ENCODE results near the gene SPRN.

- TF ChIP-seq, protein P1, sequence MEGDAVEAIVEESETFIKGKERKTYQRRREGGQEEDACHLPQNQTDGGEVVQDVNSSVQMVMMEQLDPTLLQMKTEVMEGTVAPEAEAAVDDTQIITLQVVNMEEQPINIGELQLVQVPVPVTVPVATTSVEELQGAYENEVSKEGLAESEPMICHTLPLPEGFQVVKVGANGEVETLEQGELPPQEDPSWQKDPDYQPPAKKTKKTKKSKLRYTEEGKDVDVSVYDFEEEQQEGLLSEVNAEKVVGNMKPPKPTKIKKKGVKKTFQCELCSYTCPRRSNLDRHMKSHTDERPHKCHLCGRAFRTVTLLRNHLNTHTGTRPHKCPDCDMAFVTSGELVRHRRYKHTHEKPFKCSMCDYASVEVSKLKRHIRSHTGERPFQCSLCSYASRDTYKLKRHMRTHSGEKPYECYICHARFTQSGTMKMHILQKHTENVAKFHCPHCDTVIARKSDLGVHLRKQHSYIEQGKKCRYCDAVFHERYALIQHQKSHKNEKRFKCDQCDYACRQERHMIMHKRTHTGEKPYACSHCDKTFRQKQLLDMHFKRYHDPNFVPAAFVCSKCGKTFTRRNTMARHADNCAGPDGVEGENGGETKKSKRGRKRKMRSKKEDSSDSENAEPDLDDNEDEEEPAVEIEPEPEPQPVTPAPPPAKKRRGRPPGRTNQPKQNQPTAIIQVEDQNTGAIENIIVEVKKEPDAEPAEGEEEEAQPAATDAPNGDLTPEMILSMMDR (conservative IDR thresholded peaks at IDR 0.05) = no peak
- no peak for TF ChIP-seq EZH2 (IDR thresholded peaks at IDR 0.05; ENCODE audit: low read depth)
Measured at GRCh38 chr10:133388973-133389818, 35.2 kb downstream of the SPRN start.

Measured in PC-9 (cell line).